Hepatocyte (in vitro differentiated cells): Measurements from ENCODE around the gene AP5Z1. TPM values are rescaled to one million over a fixed set of nuclear protein-coding genes. Genes with fewer than 3 reads are reported as not detected.

Experiments used
- DNase-seq: peaks from one replicate; pipeline ENCODE4 v3.0.0-alpha.2; 2016; ENCODE audit warnings: low spot score
- H2AFZ ChIP-seq: fragments of 200-600 bp; sonication (generic); 2 replicates; pipeline ENCODE4 v1.6.0; 2016; ENCODE audit warnings: antibody characterized with exemption, mild to moderate bottlenecking
- H3K27ac ChIP-seq: fragments of 200-600 bp; sonication (generic); 2 replicates; pipeline ENCODE4 v1.5.1; 2016; ENCODE audit warnings: mild to moderate bottlenecking
- H3K27me3 ChIP-seq: fragments of 200-600 bp; sonication (generic); 2 replicates; pipeline ENCODE4 v1.6.1; 2016
- H3K36me3 ChIP-seq: fragments of 200-600 bp; sonication (generic); replicated peaks from 2 replicates; pipeline ENCODE4 v1.5.1; 2016; ENCODE audit warnings: low read depth; ENCODE audit not compliant: insufficient read depth
- H3K4me1 ChIP-seq: fragments of 200-600 bp; sonication (generic); 2 replicates; pipeline ENCODE4 v1.5.1; 2016; ENCODE audit warnings: mild to moderate bottlenecking, moderate library complexity; ENCODE audit not compliant: insufficient read depth
- H3K4me2 ChIP-seq: fragments of 200-600 bp; sonication (generic); 2 replicates; pipeline ENCODE4 v1.6.0; 2016
- H3K4me3 ChIP-seq: fragments of 200-600 bp; sonication (generic); 2 replicates; pipeline ENCODE4 v1.5.1; 2016; ENCODE audit warnings: mild to moderate bottlenecking
- H3K79me2 ChIP-seq: fragments of 200-600 bp; sonication (generic); 2 replicates; pipeline ENCODE4 v1.6.0; 2017; ENCODE audit warnings: mild to moderate bottlenecking
- H3K9me2 ChIP-seq: fragments of 200-600 bp; sonication (generic); replicated peaks from 2 replicates; pipeline ENCODE4 v1.6.0; 2017; ENCODE audit warnings: mild to moderate bottlenecking; ENCODE audit not compliant: insufficient read depth
- H3K9me3 ChIP-seq: fragments of 200-600 bp; sonication (generic); 2 replicates; pipeline ENCODE4 v1.5.1; 2016; ENCODE audit warnings: low read depth, mild to moderate bottlenecking
- H4K20me1 ChIP-seq: fragments of 200-600 bp; sonication (generic); 2 replicates; pipeline ENCODE4 v1.6.0; 2016; ENCODE audit warnings: mild to moderate bottlenecking; ENCODE audit not compliant: insufficient read depth, poor library complexity, severe bottlenecking
- CTCF ChIP-seq: fragments of 200-600 bp; sonication (generic); IDR thresholded peaks from 2 replicates; pipeline ENCODE4 v1.5.1; 2016; ENCODE audit warnings: antibody characterized with exemption, mild to moderate bottlenecking; ENCODE audit not compliant: poor library complexity
- EZH2 ChIP-seq: fragments of 200-600 bp; sonication (generic); IDR thresholded peaks from 2 replicates; pipeline ENCODE4 v1.6.1; 2016; ENCODE audit warnings: antibody characterized with exemption, mild to moderate bottlenecking, borderline replicate concordance
- EZH2phosphoT487 ChIP-seq: fragments of 200-600 bp; sonication (generic); IDR thresholded peaks from one replicate; pipeline ENCODE4 v1.6.1; 2018; ENCODE audit warnings: antibody characterized with exemption, mild to moderate bottlenecking, low read depth, moderate library complexity; ENCODE audit not compliant: unreplicated experiment, severe bottlenecking
- WGBS: methylation state at CpG from one replicate; pipeline ENCODE4 v1.1.6; 2016; ENCODE audit warnings: low lambda C conversion rate; ENCODE audit errors: missing lambda C conversion rate; 5-methylcytosine and 5-hydroxymethylcytosine counted together
- polyA plus RNA-seq: library from polyadenylated mRNA; unstranded; fragments of >200 nt; fragmentation: Nextera tagmentation; extraction: Ambion mirVana; gene quantifications from 2 replicates; pipeline ENCODE4 v1.2.1, GENCODE V29; 2016
- total RNA-seq: library from RNA; depleted of rRNA; stranded (reverse); fragments of >200 nt; gene quantifications from 2 replicates; pipeline ENCODE4 v1.2.3, GENCODE V29; 2014

AP5Z1 gene
- total and polyA plus RNA-seq, 2 experiments from 2014 or later, result 33.9 to 60.3 TPM

GRCh38 chr7:4771737-4772136, 3.7 kb upstream of the AP5Z1 start:
- Histone ChIP-seq H3K36me3 (no peaks in the 10 kb centered on the region), H3K9me2 (no peaks in the 10 kb centered on the region), H3K4me1 (peaks cover 4% of the 10 kb centered on the region), H3K27me3 (no peaks in the 10 kb centered on the region), H3K4me2 (no peak overlapping the region), H3K79me2 (peaks cover 17% of the 10 kb centered on the region), H4K20me1 (no peaks in the 10 kb centered on the region), H3K27ac (no peak overlapping the region), H3K9me3 (no peaks in the 10 kb centered on the region), H3K4me3 (no peak overlapping the region), H2AFZ (no peak overlapping the region)
- DNase-seq, result no peak
- WGBS, result 97% methylated on average over 6 of the region's 9 CpGs
- TF ChIP-seq CTCF (no peak), EZH2 (no peak), EZH2phosphoT487 (no peak)

GRCh38 chr7:4772306-4772705, 3.1 kb upstream of the AP5Z1 start:
- no peaks in the 10 kb centered on the region for H3K27me3 ChIP-seq

GRCh38 chr7:4774007-4774406, 1.4 kb upstream of the AP5Z1 start:
- Histone ChIP-seq H2AFZ (no peak overlapping the region), H3K9me3 (no peaks in the 10 kb centered on the region), H3K4me2 (peak overlapping the region; percentile 86), H3K27ac (no peak overlapping the region), H3K4me1 (peaks cover 9% of the 10 kb centered on the region), H4K20me1 (no peaks in the 10 kb centered on the region), H3K79me2 (peaks cover 32% of the 10 kb centered on the region), H3K4me3 (no peak overlapping the region), H3K9me2 (no peaks in the 10 kb centered on the region), H3K27me3 (no peaks in the 10 kb centered on the region), H3K36me3 (no peaks in the 10 kb centered on the region)
- WGBS, result 89% methylated on average over 12 of the region's 12 CpGs
- no peak for DNase-seq
- TF ChIP-seq EZH2 (no peak), CTCF (no peak), EZH2phosphoT487 (no peak)

More at GRCh38 chr7:4772306-4772705, 3.1 kb upstream of the AP5Z1 start:
- H2AFZ ChIP-seq, result no peak overlapping the region
- H4K20me1 ChIP-seq, result no peaks in the 10 kb centered on the region
- H3K36me3 ChIP-seq, result no peaks in the 10 kb centered on the region
- no peak overlapping the region for H3K4me3 ChIP-seq
- no peak overlapping the region for H3K27ac ChIP-seq
- peaks cover 22% of the 10 kb centered on the region for H3K79me2 ChIP-seq
- no peak overlapping the region for H3K4me2 ChIP-seq
- TF ChIP-seq EZH2 (no peak), EZH2phosphoT487 (no peak), CTCF (no peak)
- peaks cover 9% of the 10 kb centered on the region for H3K4me1 ChIP-seq
- 100% methylated on average over 6 of the region's 6 CpGs for WGBS
- H3K9me3 ChIP-seq, result no peaks in the 10 kb centered on the region
- no peak for DNase-seq
- no peaks in the 10 kb centered on the region for H3K9me2 ChIP-seq
